ENCODE measurements around the gene CTSD. TPM values are rescaled to one million over a fixed set of nuclear protein-coding genes. Genes with fewer than 3 reads are reported as not detected.

The CTSD gene
- total and polyA plus RNA-seq, 7 experiments from 2014 or later, result 103 to 378 (median 186) TPM

DNA sequence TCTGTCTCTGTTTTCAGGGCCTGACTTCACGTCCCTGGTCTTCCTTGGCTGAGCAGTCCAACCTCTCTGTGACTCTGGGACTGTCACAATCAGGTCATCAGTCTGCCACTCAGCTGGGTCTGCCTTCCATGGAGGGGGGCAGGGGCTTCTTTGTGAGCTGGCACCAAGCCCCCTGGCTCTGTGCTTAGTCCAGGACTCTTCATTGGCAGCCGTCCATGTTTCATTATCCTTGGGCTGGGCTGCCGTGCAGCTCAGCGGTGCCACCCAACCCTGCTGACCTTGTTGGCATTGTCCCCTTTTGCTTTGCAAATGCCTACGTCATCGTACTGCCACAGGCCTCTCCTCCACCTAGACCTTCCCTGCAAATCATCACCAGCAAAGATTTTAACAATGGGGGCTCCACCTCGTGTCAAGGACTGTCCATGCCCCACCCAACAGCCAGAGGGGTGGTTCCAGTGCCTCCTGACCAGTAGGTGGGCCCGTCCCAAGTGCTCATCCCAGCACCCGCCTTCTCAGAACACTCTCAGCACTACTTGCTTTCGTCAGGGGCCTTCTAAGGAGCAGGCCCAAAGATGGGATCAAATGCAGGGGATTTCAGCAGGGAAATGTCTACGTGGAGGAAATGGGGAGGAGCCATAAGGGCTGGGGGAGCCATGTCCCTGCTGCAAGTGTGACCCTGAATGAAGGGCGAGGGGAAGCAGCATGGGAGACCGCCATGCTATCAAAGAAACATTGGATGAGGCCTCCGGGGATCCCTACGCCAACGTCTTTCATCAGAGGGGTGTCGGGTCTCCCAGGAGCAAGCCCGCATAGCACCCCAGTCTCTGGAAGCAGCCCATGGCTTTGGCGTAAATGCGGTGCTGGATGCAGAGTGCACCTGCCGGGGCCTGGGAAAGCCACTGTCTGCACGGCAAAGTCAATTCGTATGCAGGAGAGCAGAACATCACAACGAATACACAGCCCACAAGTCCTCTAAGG, 48.5 kb downstream of the CTSD start:
- intact Hi-C loops (cut with micrococcal nuclease), result no loop called here
- no peak overlapping the region for H3K27ac Mint-ChIP-seq
- ATAC-seq (no peak), DNase-seq (no peak)
- Histone ChIP-seq H3K4me1 (ENCODE audit: control insufficient read depth in 2 of 2, insufficient read depth in 2 of 2, low read length in 2 of 2) (no peaks in the 10 kb centered on the region), H3K4me3 (ENCODE audit: low read length) (no peak overlapping the region), H3K27ac (ENCODE audit: low read depth, low read length) (no peak overlapping the region), H3K36me3 (ENCODE audit: control insufficient read depth in 2 of 3, insufficient read depth in 3 of 3, low read length in 3 of 3) (no peaks in the 10 kb centered on the region), H3K9me3 (ENCODE audit: control insufficient read depth in 2 of 3, low read length in 3 of 3) (no peaks in the 10 kb centered on the region), H3K27me3 (ENCODE audit: control insufficient read depth in 2 of 2, insufficient read depth in 2 of 2, low read length in 2 of 2) (no peaks in the 10 kb centered on the region)
- CTCF ChIA-PET, result no interaction called here
- peaks cover 0 to 3% (median 0%) of the 10 kb centered on the region in 7 donors for H3K4me1 Mint-ChIP-seq
- peak overlapping the region in 1 of 10 donors; percentile 26 for H3K4me3 Mint-ChIP-seq
- POLR2A ChIA-PET, result no interaction called here
- H3K36me3 Mint-ChIP-seq, result no peaks in the 10 kb centered on the region
- peaks cover 0 to 7% (median 0%) of the 10 kb centered on the region in 5 donors for H3K27me3 Mint-ChIP-seq
- peaks cover 0 to 2% (median 0%) of the 10 kb centered on the region in 11 donors for H3K9me3 Mint-ChIP-seq

DNA sequence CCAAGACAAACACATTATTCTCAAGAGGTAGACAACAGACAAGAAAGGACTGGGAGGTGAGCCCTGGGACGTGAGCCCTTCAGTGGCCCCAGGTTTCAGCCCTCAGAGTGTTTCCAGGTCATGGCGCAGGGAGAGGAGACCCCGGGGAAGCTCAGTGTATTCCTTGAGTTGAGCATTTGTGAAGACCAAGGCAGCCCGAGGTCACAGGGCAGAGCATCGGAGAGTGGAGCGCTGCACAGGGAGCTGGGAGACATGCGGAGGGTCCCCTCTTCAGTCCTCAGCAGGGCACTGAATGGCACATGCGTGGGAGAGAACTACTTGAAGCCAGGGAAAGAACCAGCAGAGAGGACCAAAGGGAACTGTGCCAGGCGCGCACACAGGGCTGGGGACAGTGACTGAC, 55.0 kb downstream of the CTSD start:
- Mint-ChIP-seq H3K9me3 (peaks cover 0 to 2% (median 0%) of the 10 kb centered on the region in 11 donors), H3K4me1 (peaks cover 0 to 9% (median 0%) of the 10 kb centered on the region in 7 donors), H3K27ac (no peak overlapping the region), H3K27me3 (peaks cover 0 to 7% (median 0%) of the 10 kb centered on the region in 5 donors), H3K36me3 (no peaks in the 10 kb centered on the region), H3K4me3 (no peak overlapping the region)
- DNase-seq, result no peak
- Histone ChIP-seq H3K9me3 (ENCODE audit: control insufficient read depth in 2 of 3, low read length in 3 of 3) (no peaks in the 10 kb centered on the region), H3K27me3 (ENCODE audit: control insufficient read depth in 2 of 2, insufficient read depth in 2 of 2, low read length in 2 of 2) (no peaks in the 10 kb centered on the region), H3K4me1 (ENCODE audit: control insufficient read depth in 2 of 2, insufficient read depth in 2 of 2, low read length in 2 of 2) (no peaks in the 10 kb centered on the region), H3K36me3 (ENCODE audit: control insufficient read depth in 2 of 3, insufficient read depth in 3 of 3, low read length in 3 of 3) (no peaks in the 10 kb centered on the region), H3K27ac (ENCODE audit: low read depth, low read length) (no peak overlapping the region), H3K4me3 (ENCODE audit: low read length) (no peak overlapping the region)
- ATAC-seq, result no peak
- POLR2A ChIA-PET, result no interaction called here
- intact Hi-C loops (cut with micrococcal nuclease), result no loop called here
- CTCF ChIA-PET, result interaction anchor here (1.2 to 3.1 kb wide), 2 partner anchors 15 to 125 kb away, joined by 3 to 15 read pairs; no protein-coding TSS in a partner anchor

DNA sequence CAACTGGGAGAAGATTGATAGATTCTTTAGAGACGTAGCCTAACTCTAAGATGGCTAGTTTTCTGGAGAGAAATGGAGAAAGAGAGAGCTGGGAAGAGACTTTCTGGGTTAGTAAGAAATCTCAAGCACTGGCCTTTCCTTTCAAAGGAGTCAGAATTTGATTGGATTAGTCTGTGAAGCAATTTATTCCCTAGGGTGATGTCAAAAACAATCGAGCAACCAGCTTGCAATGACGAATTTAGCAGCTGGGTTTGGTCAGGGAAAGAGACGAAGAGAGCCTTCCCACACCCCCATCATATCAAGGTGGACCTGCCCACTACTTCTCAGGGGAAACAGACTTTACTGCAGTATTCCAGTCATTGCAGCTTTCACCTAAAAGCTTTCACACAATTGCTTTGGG, 56.0 kb downstream of the CTSD start:
- intact Hi-C loops (cut with micrococcal nuclease), result no loop called here
- Histone ChIP-seq H3K27me3 (ENCODE audit: control insufficient read depth in 2 of 2, insufficient read depth in 2 of 2, low read length in 2 of 2) (no peaks in the 10 kb centered on the region), H3K36me3 (ENCODE audit: control insufficient read depth in 2 of 3, insufficient read depth in 3 of 3, low read length in 3 of 3) (no peaks in the 10 kb centered on the region), H3K4me1 (ENCODE audit: control insufficient read depth in 2 of 2, insufficient read depth in 2 of 2, low read length in 2 of 2) (no peaks in the 10 kb centered on the region), H3K9me3 (ENCODE audit: control insufficient read depth in 2 of 3, low read length in 3 of 3) (peaks cover 0 to 4% (median 0%) of the 10 kb centered on the region in 3 experiments), H3K27ac (ENCODE audit: low read depth, low read length) (no peak overlapping the region), H3K4me3 (ENCODE audit: low read length) (no peak overlapping the region)
- Mint-ChIP-seq H3K36me3 (no peaks in the 10 kb centered on the region), H3K27ac (no peak overlapping the region), H3K4me3 (no peak overlapping the region), H3K4me1 (peaks cover 0 to 9% (median 0%) of the 10 kb centered on the region in 7 donors), H3K9me3 (peaks cover 0 to 4% (median 0%) of the 10 kb centered on the region in 11 donors), H3K27me3 (peaks cover 0 to 7% (median 0%) of the 10 kb centered on the region in 5 donors)
- CTCF ChIA-PET, result interaction anchor here (0.7 to 3.2 kb wide), 4 partner anchors 8 to 444 kb away, joined by 3 to 16 read pairs (median 10); no protein-coding TSS in a partner anchor
- no peak for DNase-seq
- ATAC-seq, result no peak
- POLR2A ChIA-PET, result no interaction called here

DNA sequence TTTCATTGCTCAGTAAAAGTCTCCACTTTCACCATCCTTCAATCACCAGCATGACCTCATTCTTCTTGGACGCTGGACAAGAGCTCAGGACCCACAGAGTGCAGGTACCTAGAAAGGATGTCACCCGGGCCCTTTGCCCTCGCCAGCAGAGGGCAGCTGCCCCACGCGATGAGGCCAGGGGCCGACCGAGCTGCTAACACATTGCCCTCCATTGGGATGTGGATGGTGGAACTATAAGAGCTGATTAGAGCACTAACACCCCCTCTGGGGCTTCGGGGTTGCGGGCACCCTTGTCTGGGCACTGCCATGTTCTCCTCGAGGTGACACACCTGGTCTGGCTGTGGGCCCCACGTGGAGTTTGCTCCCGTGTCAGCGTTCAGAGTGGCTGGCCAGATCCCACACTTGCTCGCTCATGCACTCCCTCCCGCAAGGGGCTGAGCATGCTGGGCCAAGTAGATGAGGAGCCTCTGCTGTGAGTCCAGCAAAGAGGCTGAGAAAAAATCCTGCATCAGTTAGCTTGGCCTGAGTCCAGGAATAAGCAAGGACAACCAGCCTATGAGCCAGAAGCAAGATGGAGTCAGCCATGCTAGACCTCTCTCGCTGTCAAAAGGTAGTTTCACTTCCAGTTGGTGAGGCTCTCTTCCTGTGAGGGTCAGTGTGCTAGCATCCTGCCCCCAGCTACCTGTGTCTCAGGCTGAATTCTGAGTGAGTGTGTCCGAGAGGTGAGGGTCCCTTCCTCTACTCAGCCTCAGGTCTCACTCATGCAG, 56.9 kb downstream of the CTSD start:
- H3K27ac Mint-ChIP-seq, result no peak overlapping the region
- ATAC-seq (peak; percentile 57), DNase-seq (peak in 3 of 9 donors; percentile 11 to 29 (median 24))
- no peak overlapping the region for H3K27ac ChIP-seq (ENCODE audit: low read depth, low read length)
- H3K4me3 Mint-ChIP-seq, result no peak overlapping the region
- CTCF ChIA-PET, result interaction anchor here (0.7 to 3.2 kb wide), 5 partner anchors 13 to 445 kb away, joined by 3 to 16 read pairs (median 7); no protein-coding TSS in a partner anchor
- H3K9me3 Mint-ChIP-seq, result peaks cover 0 to 8% (median 4%) of the 10 kb centered on the region in 11 donors
- H3K36me3 ChIP-seq (ENCODE audit: control insufficient read depth in 2 of 3, insufficient read depth in 3 of 3, low read length in 3 of 3), result no peaks in the 10 kb centered on the region
- peaks cover 0 to 9% (median 4%) of the 10 kb centered on the region in 7 donors for H3K4me1 Mint-ChIP-seq
- no peaks in the 10 kb centered on the region for H3K4me1 ChIP-seq (ENCODE audit: control insufficient read depth in 2 of 2, insufficient read depth in 2 of 2, low read length in 2 of 2)
- intact Hi-C loops (cut with micrococcal nuclease), result loop anchor here in 1 of 2 donors (1.0 kb wide), 1 partner anchor 125 kb away; no protein-coding TSS in a partner anchor
- H3K36me3 Mint-ChIP-seq, result peaks cover 0 to 5% (median 0%) of the 10 kb centered on the region in 5 donors
- POLR2A ChIA-PET, result no interaction called here
- peaks cover 0 to 8% (median 0%) of the 10 kb centered on the region in 5 donors for H3K27me3 Mint-ChIP-seq
- peaks cover 0 to 12% (median 0%) of the 10 kb centered on the region in 3 experiments for H3K9me3 ChIP-seq (ENCODE audit: control insufficient read depth in 2 of 3, low read length in 3 of 3)
- H3K4me3 ChIP-seq (ENCODE audit: low read length), result no peak overlapping the region
- H3K27me3 ChIP-seq (ENCODE audit: control insufficient read depth in 2 of 2, insufficient read depth in 2 of 2, low read length in 2 of 2), result no peaks in the 10 kb centered on the region

DNA sequence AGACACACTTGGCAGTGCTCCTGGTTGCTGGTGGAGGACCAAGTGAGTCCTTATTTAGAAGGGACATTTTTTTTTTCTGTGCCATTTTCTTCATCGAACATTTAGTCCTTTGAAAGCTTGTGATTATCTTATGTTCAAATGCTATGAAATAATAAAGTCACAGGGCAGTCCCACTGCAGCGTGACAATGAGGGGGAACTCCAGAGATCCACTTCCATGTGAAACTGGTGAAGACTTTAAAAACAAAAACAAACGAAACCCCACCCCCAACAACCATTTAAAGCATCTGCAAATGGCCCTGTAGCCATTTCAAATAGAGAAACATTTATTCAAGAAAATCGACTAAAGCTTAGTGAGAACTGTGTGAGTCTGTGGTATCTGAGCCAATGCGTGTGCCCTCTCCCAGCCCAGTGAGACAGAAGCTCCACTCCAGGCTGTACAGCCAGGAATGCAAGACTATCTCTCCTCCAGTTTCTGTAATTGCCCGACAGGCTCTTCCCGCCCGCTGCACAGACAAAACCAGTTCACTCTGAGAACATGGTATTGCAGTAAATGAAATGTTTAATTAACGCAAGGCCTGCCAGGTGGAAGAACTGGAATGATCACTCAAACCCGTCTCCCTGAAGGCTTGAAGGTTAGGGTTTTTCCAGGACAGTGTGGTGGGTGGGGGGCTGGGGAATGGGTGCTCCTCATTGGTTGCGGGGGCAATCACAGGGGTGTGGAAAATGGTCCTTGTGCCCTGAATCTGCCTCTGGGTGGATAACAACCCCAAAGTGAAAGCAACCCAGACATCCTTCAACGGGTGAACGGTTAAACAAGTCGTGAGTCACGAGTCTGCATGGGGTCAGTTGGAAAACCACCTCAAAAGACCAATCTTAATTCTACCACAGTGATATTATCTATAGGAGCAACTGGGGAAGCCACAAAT, 58.3 kb downstream of the CTSD start:
- no peak for DNase-seq
- H3K4me3 Mint-ChIP-seq, result peak overlapping the region in 1 of 10 donors; percentile 48
- Histone ChIP-seq H3K9me3 (ENCODE audit: control insufficient read depth in 2 of 3, low read length in 3 of 3) (peaks cover 0 to 17% (median 0%) of the 10 kb centered on the region in 3 experiments), H3K36me3 (ENCODE audit: control insufficient read depth in 2 of 3, insufficient read depth in 3 of 3, low read length in 3 of 3) (no peaks in the 10 kb centered on the region), H3K27ac (ENCODE audit: low read depth, low read length) (no peak overlapping the region), H3K27me3 (ENCODE audit: control insufficient read depth in 2 of 2, insufficient read depth in 2 of 2, low read length in 2 of 2) (no peaks in the 10 kb centered on the region), H3K4me3 (ENCODE audit: low read length) (no peak overlapping the region), H3K4me1 (ENCODE audit: control insufficient read depth in 2 of 2, insufficient read depth in 2 of 2, low read length in 2 of 2) (peaks cover 4 to 12% of the 10 kb centered on the region in 2 donors)
- ChIA-PET CTCF (interaction anchor here (3.2 kb wide), 1 partner anchor 127 kb away, joined by 16 read pairs; no protein-coding TSS in a partner anchor), POLR2A (interaction anchor here (0.6 to 0.7 kb wide), 2 partner anchors 151 to 187 kb away, joined by 3 to 6 read pairs; no protein-coding TSS in a partner anchor)
- H3K27ac Mint-ChIP-seq, result peak overlapping the region in 1 of 9 donors; percentile 63
- H3K36me3 Mint-ChIP-seq, result peaks cover 0 to 12% (median 2%) of the 10 kb centered on the region in 5 donors
- H3K9me3 Mint-ChIP-seq, result peaks cover 0 to 20% (median 10%) of the 10 kb centered on the region in 11 donors
- H3K27me3 Mint-ChIP-seq, result peaks cover 0 to 8% (median 0%) of the 10 kb centered on the region in 5 donors
- intact Hi-C loops (cut with micrococcal nuclease), result loop anchor here in 1 of 2 donors (1.0 kb wide), 1 partner anchor 127 kb away; no protein-coding TSS in a partner anchor
- no peak for ATAC-seq
- H3K4me1 Mint-ChIP-seq, result peaks cover 9 to 18% (median 17%) of the 10 kb centered on the region in 7 donors
